HepG2 (cell line): ENCODE measurements around the gene SFXN5. TPM values are rescaled to one million over a fixed set of nuclear protein-coding genes. Genes with fewer than 3 reads are reported as not detected.

ENCODE experiments used
- ARID3A ChIP-seq: IDR thresholded peaks from 2 replicates; pipeline ENCODE4 v1.6.1; 2012; ENCODE audit warnings: low read depth, low read length, improper control_type of control experiment
- KLF6 ChIP-seq: IDR thresholded peaks from 2 replicates; pipeline ENCODE4 v1.8.0; 2016; ENCODE audit warnings: missing biosample characterization, missing genetic modification reagents
- MBD4 ChIP-seq: IDR thresholded peaks from 2 replicates; pipeline ENCODE4 v1.6.1; 2012; ENCODE audit warnings: low read length, inconsistent platforms, borderline replicate concordance
- PATZ1 ChIP-seq: sonication (generic); formaldehyde crosslinking; IDR thresholded peaks from 2 replicates; pipeline ENCODE4 v1.4.0; 2020; ENCODE audit warnings: missing genetic modification reagents
- SALL2 ChIP-seq: sonication (generic); formaldehyde crosslinking; IDR thresholded peaks from 2 replicates; pipeline ENCODE4 v1.8.1; 2023; ENCODE audit warnings: mild to moderate bottlenecking, missing genetic modification reagents, inconsistent platforms
- SSRP1 ChIP-seq: IDR thresholded peaks from 2 replicates; pipeline ENCODE4 v1.6.1; 2016; ENCODE audit warnings: control low read depth
- ZFP90 ChIP-seq: sonication (generic); formaldehyde crosslinking; IDR thresholded peaks from 2 replicates; pipeline ENCODE4 v1.8.0; 2022; ENCODE audit warnings: missing genetic modification reagents, mild to moderate bottlenecking, inconsistent platforms, borderline replicate concordance
- ZFX ChIP-seq: sonication (generic); formaldehyde crosslinking; IDR thresholded peaks from 2 replicates; pipeline ENCODE4 v1.4.0; 2020; ENCODE audit warnings: mild to moderate bottlenecking, low read depth, missing genetic modification reagents, moderate library complexity
- ZNF121 ChIP-seq: sonication (generic); formaldehyde crosslinking; IDR thresholded peaks from 2 replicates; pipeline ENCODE4 v1.5.0; 2020; ENCODE audit warnings: mild to moderate bottlenecking, missing genetic modification reagents
- ZNF18 ChIP-seq: sonication (generic); formaldehyde crosslinking; IDR thresholded peaks from 2 replicates; pipeline ENCODE4 v1.8.0; 2022; ENCODE audit warnings: mild to moderate bottlenecking, missing genetic modification reagents; ENCODE audit not compliant: insufficient replicate concordance
- ZNF350 ChIP-seq: sonication (generic); formaldehyde crosslinking; IDR thresholded peaks from 2 replicates; pipeline ENCODE4 v1.4.0; 2020; ENCODE audit warnings: mild to moderate bottlenecking, low read depth, missing genetic modification reagents, borderline replicate concordance
- ZNF605 ChIP-seq: sonication (generic); formaldehyde crosslinking; IDR thresholded peaks from 2 replicates; pipeline ENCODE4 v1.8.0; 2022; ENCODE audit warnings: mild to moderate bottlenecking, missing genetic modification reagents
- ZNF816 ChIP-seq: sonication (generic); formaldehyde crosslinking; IDR thresholded peaks from 2 replicates; pipeline ENCODE4 v1.8.0; 2022; ENCODE audit warnings: missing genetic modification reagents, mild to moderate bottlenecking, borderline replicate concordance
- polyA plus RNA-seq, 8 experiments: library from polyadenylated mRNA; depleted of rRNA in 3 of 8; stranded (reverse) in 7 of 8; unstranded in 1 of 8; fragments of >200 nt; fragmentation: Illumina TruSeq in 4 of 8; extraction: Trizol in 4 of 8; gene quantifications; 2 replicates each; pipeline versions ENCODE4 v1.2.1 to v1.2.3, GENCODE V29; 2011 to 2016; ENCODE audit warnings: low read depth in 4 of 8, missing spikeins in 1 of 8, mixed read lengths in 1 of 8; ENCODE audit not compliant: insufficient read depth in 1 of 8
- total RNA-seq, 5 experiments: library from RNA; depleted of rRNA; stranded (reverse); fragments of >200 nt; fragmentation: Illumina TruSeq; extraction: Trizol; gene quantifications; 2 replicates each; pipeline ENCODE4 v1.2.3, GENCODE V29; 2016; ENCODE audit warnings: low read depth in 1 of 5
- TF ChIP-seq, protein P1 (sequence below): sonication (generic); formaldehyde crosslinking; conservative IDR thresholded peaks from 2 replicates; pipeline ENCODE4 v1.4.0; 2020; ENCODE audit warnings: missing genetic modification reagents
- TF ChIP-seq, protein P2 (sequence below): sonication (generic); formaldehyde crosslinking; IDR thresholded peaks from 2 replicates; pipeline ENCODE4 v1.9.0; 2021; ENCODE audit warnings: missing genetic modification reagents, mild to moderate bottlenecking, borderline replicate concordance
- TF ChIP-seq, protein P3 (sequence below): sonication (generic); formaldehyde crosslinking; conservative IDR thresholded peaks from 2 replicates; pipeline ENCODE4 v1.4.0; 2020; ENCODE audit warnings: mild to moderate bottlenecking, missing genetic modification reagents, moderate library complexity

SFXN5 gene
- total and polyA plus RNA-seq, 2 of the 13 experiments (the other 11 are each of a cell fraction or from before 2014, with no cell fraction given), result 34.9 to 37.4 TPM

DNA sequence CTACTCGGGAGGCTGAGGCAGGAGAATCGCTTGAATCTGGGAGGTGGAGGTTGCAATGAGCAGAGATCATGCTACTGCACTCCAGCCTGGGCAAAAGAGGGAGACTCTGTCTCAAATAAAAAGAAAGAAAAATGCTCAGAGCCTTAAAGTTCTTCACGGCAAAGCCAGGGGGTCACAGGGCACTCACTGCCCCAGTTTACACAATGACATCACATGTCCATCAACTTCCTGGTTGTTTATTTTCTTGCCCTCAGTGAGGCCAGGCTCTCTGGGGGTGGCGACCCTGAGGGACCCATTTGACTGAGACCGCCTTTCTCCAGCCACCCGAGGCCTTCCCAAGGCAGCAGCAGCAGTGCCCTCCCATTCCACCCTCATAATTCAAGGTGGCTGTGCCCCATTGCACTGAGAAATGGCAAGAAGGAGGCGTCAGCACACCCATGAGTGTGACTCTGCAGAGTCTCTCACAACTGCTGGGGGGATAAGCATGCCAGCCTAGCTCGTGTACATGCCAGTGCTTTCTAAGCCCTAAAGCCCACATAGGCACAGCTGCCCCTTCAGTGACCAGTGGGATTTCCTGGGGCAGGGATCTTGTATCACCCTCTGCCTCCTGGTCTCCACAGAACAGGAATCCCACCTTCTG, 50.0 kb downstream of the SFXN5 start (continued):
- TF ChIP-seq ZNF18 (CRISPR knock-in tag) (no peak), SALL2 (CRISPR knock-in tag) (peak; percentile 27; the same call in 1 of the 2 replicates), MBD4 (no peak), PATZ1 (CRISPR knock-in tag) (peak; percentile 74), ZNF605 (CRISPR knock-in tag) (peak; percentile 65; the same call in 1 of the 2 replicates), ZFX (CRISPR knock-in tag) (peak; percentile 58; the same call in 1 of the 2 replicates), ARID3A (no peak), ZNF121 (CRISPR knock-in tag) (0 out of 2 replicates have a peak, but pooled peaks have one; percentile 4), SSRP1 (no peak), ZFP90 (0 out of 2 replicates have a peak, but pooled peaks have one; percentile 16), ZNF816 (CRISPR knock-in tag) (no peak), KLF6 (peak; percentile 50; the same call in 1 of the 2 replicates), ZNF350 (CRISPR knock-in tag) (peak; percentile 52)
- TF ChIP-seq, protein P1, sequence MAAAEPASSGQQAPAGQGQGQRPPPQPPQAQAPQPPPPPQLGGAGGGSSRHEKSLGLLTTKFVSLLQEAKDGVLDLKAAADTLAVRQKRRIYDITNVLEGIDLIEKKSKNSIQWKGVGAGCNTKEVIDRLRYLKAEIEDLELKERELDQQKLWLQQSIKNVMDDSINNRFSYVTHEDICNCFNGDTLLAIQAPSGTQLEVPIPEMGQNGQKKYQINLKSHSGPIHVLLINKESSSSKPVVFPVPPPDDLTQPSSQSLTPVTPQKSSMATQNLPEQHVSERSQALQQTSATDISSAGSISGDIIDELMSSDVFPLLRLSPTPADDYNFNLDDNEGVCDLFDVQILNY (CRISPR knock-in tag), result no peak
- TF ChIP-seq, protein P2, sequence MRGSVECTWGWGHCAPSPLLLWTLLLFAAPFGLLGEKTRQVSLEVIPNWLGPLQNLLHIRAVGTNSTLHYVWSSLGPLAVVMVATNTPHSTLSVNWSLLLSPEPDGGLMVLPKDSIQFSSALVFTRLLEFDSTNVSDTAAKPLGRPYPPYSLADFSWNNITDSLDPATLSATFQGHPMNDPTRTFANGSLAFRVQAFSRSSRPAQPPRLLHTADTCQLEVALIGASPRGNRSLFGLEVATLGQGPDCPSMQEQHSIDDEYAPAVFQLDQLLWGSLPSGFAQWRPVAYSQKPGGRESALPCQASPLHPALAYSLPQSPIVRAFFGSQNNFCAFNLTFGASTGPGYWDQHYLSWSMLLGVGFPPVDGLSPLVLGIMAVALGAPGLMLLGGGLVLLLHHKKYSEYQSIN (CRISPR knock-in tag), result no peak
- TF ChIP-seq, protein P3, sequence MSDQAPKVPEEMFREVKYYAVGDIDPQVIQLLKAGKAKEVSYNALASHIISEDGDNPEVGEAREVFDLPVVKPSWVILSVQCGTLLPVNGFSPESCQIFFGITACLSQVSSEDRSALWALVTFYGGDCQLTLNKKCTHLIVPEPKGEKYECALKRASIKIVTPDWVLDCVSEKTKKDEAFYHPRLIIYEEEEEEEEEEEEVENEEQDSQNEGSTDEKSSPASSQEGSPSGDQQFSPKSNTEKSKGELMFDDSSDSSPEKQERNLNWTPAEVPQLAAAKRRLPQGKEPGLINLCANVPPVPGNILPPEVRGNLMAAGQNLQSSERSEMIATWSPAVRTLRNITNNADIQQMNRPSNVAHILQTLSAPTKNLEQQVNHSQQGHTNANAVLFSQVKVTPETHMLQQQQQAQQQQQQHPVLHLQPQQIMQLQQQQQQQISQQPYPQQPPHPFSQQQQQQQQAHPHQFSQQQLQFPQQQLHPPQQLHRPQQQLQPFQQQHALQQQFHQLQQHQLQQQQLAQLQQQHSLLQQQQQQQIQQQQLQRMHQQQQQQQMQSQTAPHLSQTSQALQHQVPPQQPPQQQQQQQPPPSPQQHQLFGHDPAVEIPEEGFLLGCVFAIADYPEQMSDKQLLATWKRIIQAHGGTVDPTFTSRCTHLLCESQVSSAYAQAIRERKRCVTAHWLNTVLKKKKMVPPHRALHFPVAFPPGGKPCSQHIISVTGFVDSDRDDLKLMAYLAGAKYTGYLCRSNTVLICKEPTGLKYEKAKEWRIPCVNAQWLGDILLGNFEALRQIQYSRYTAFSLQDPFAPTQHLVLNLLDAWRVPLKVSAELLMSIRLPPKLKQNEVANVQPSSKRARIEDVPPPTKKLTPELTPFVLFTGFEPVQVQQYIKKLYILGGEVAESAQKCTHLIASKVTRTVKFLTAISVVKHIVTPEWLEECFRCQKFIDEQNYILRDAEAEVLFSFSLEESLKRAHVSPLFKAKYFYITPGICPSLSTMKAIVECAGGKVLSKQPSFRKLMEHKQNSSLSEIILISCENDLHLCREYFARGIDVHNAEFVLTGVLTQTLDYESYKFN (CRISPR knock-in tag), result peak; percentile 83
